ENCODE data around the gene AVEN. TPM values are rescaled to one million over a fixed set of nuclear protein-coding genes. Genes with fewer than 3 reads are reported as not detected.
A peak's percentile ranks its signal among the peaks of the same experiment; 100 is the strongest.

The AVEN gene
- total RNA-seq, 1 experiment from 2014 or later, result 17.0 TPM

GRCh38 chr15:33963831-33964664 lies 75.0 kb downstream of the AVEN start:
- no TSS peak for BruUV-seq (replicated peaks)
- DNase-seq (ENCODE audit: low spot score), result peak; percentile 38
- no peaks in the 10 kb centered on the region for H3K9me3 ChIP-seq (ENCODE audit: low read depth, low read length, poor library complexity, severe bottlenecking)
- no peak overlapping the region for H3K4me3 ChIP-seq (ENCODE audit: low read depth, low read length, poor library complexity, severe bottlenecking)
- no peaks in the 10 kb centered on the region for H3K27me3 ChIP-seq (replicated peaks; ENCODE audit: insufficient read depth, low read depth, low read length, poor library complexity)
- no peaks in the 10 kb centered on the region for H3K4me1 ChIP-seq (ENCODE audit: insufficient read depth, low read length, poor library complexity, severe bottlenecking)
- POLR2A ChIA-PET (ENCODE audit: low non-redundant PET), result no interaction called here
- CTCF ChIA-PET, result interaction anchor here (0.5 to 0.7 kb wide), 2 partner anchors 365 to 470 kb away, joined by 3 to 5 read pairs; no protein-coding TSS in a partner anchor
- no peak overlapping the region for H3K27ac ChIP-seq (ENCODE audit: low read depth, low read length, poor library complexity, severe bottlenecking)
- no peaks in the 10 kb centered on the region for H3K36me3 ChIP-seq (ENCODE audit: insufficient read depth, low read length, poor library complexity, severe bottlenecking)
- intact Hi-C loops (cut with micrococcal nuclease; ENCODE audit: unreplicated experiment), result loop anchor here (2.0 kb wide), 1 partner anchor 231 kb away; no protein-coding TSS in a partner anchor
- no peak for TF ChIP-seq EZH2 (IDR thresholded peaks at IDR 0.05; ENCODE audit: borderline replicate concordance, low read depth, low read length, poor library complexity, severe bottlenecking)
- peak; percentile 66 for TF ChIP-seq CTCF (conservative IDR thresholded peaks at IDR 0.05; ENCODE audit: low read depth, low read length)

GRCh38 chr15:33960549-33960935 lies 78.5 kb downstream of the AVEN start:
- no peaks in the 10 kb centered on the region for H3K36me3 ChIP-seq (ENCODE audit: insufficient read depth, low read length, poor library complexity, severe bottlenecking)
- no peaks in the 10 kb centered on the region for H3K4me1 ChIP-seq (ENCODE audit: insufficient read depth, low read length, poor library complexity, severe bottlenecking)
- H3K9me3 ChIP-seq (ENCODE audit: low read depth, low read length, poor library complexity, severe bottlenecking), result no peaks in the 10 kb centered on the region
- POLR2A ChIA-PET (ENCODE audit: low non-redundant PET), result no interaction called here
- DNase-seq (ENCODE audit: low spot score), result no peak
- CTCF ChIA-PET, result no interaction called here
- BruUV-seq (replicated peaks), result no TSS peak
- no peaks in the 10 kb centered on the region for H3K27me3 ChIP-seq (replicated peaks; ENCODE audit: insufficient read depth, low read depth, low read length, poor library complexity)
- TF ChIP-seq CTCF (conservative IDR thresholded peaks at IDR 0.05; ENCODE audit: low read depth, low read length) (no peak), EZH2 (IDR thresholded peaks at IDR 0.05; ENCODE audit: borderline replicate concordance, low read depth, low read length, poor library complexity, severe bottlenecking) (no peak)
- H3K27ac ChIP-seq (ENCODE audit: low read depth, low read length, poor library complexity, severe bottlenecking), result no peak overlapping the region
- no peak overlapping the region for H3K4me3 ChIP-seq (ENCODE audit: low read depth, low read length, poor library complexity, severe bottlenecking)
- intact Hi-C loops (cut with micrococcal nuclease; ENCODE audit: unreplicated experiment), result loop anchor here (2.0 kb wide), 1 partner anchor 20 kb away; no protein-coding TSS in a partner anchor

GRCh38 chr15:33959844-33960548 lies 79.0 kb downstream of the AVEN start:
- TF ChIP-seq EZH2 (IDR thresholded peaks at IDR 0.05; ENCODE audit: borderline replicate concordance, low read depth, low read length, poor library complexity, severe bottlenecking), result no peak
- no peak for TF ChIP-seq CTCF (conservative IDR thresholded peaks at IDR 0.05; ENCODE audit: low read depth, low read length)
- intact Hi-C loops (cut with micrococcal nuclease; ENCODE audit: unreplicated experiment), result loop anchor here (2.0 kb wide), 1 partner anchor 21 kb away; no protein-coding TSS in a partner anchor
- BruUV-seq (replicated peaks), result no TSS peak

More at GRCh38 chr15:33959844-33960548, 79.0 kb downstream of the AVEN start:
- DNase-seq (ENCODE audit: low spot score), result no peak
- Histone ChIP-seq H3K9me3 (ENCODE audit: low read depth, low read length, poor library complexity, severe bottlenecking) (no peaks in the 10 kb centered on the region), H3K27me3 (replicated peaks; ENCODE audit: insufficient read depth, low read depth, low read length, poor library complexity) (no peaks in the 10 kb centered on the region), H3K4me1 (ENCODE audit: insufficient read depth, low read length, poor library complexity, severe bottlenecking) (no peaks in the 10 kb centered on the region), H3K4me3 (ENCODE audit: low read depth, low read length, poor library complexity, severe bottlenecking) (no peak overlapping the region), H3K36me3 (ENCODE audit: insufficient read depth, low read length, poor library complexity, severe bottlenecking) (no peaks in the 10 kb centered on the region), H3K27ac (ENCODE audit: low read depth, low read length, poor library complexity, severe bottlenecking) (no peak overlapping the region)
- ChIA-PET CTCF (no interaction called here), POLR2A (ENCODE audit: low non-redundant PET) (no interaction called here)
